Neuronal stem cell (in vitro differentiated cells): ENCODE measurements around the gene KCTD19.

Experiments used
- DNase-seq: peaks from one replicate; pipeline ENCODE4 v3.0.0-alpha.2; 2013; ENCODE audit warnings: low spot score
- H2AFZ ChIP-seq: one replicate; pipeline ENCODE4 v1.6.1; 2013; ENCODE audit warnings: mild to moderate bottlenecking, low read length, inconsistent platforms
- H2AK5ac ChIP-seq: 2 replicates; pipeline ENCODE4 v1.6.1; 2013; ENCODE audit warnings: low read depth, mild to moderate bottlenecking, inconsistent platforms, low read length, moderate library complexity, mixed read lengths
- H2BK120ac ChIP-seq: 2 replicates; pipeline ENCODE4 v1.6.1; 2013; ENCODE audit warnings: low read depth, mild to moderate bottlenecking, inconsistent platforms, low read length, moderate library complexity, mixed read lengths
- H2BK12ac ChIP-seq: one replicate; pipeline ENCODE4 v1.6.1; 2013; ENCODE audit warnings: low read length, inconsistent platforms
- H2BK15ac ChIP-seq: 2 replicates; pipeline ENCODE4 v1.6.1; 2013; ENCODE audit warnings: mild to moderate bottlenecking, low read length, inconsistent platforms, mixed read lengths
- H2BK5ac ChIP-seq: one replicate; pipeline ENCODE4 v1.6.1; 2013; ENCODE audit warnings: inconsistent platforms, mild to moderate bottlenecking, low read length, moderate library complexity
- H3K14ac ChIP-seq: one replicate; pipeline ENCODE4 v1.6.1; 2013; ENCODE audit warnings: low read length, inconsistent platforms
- H3K18ac ChIP-seq: 2 replicates; pipeline ENCODE4 v1.6.1; 2013; ENCODE audit warnings: low read length, inconsistent platforms
- H3K23ac ChIP-seq: 2 replicates; pipeline ENCODE4 v1.6.1; 2013; ENCODE audit warnings: low read depth, mild to moderate bottlenecking, mixed read lengths, low read length, inconsistent platforms; ENCODE audit not compliant: poor library complexity
- H3K27ac ChIP-seq: replicated peaks from 3 replicates; pipeline ENCODE4 v1.5.1; 2013; ENCODE audit warnings: low read length, inconsistent platforms
- H3K27me3 ChIP-seq, 3 experiments: 2 replicates each; pipeline ENCODE4 v1.6.1; 2013; ENCODE audit warnings: low read length in 3 of 3, mild to moderate bottlenecking in 2 of 3, inconsistent platforms in 1 of 3, low read depth in 1 of 3, mixed read lengths in 1 of 3, moderate library complexity in 1 of 3; ENCODE audit not compliant: control insufficient read depth in 3 of 3, insufficient read depth in 3 of 3
- H3K36me3 ChIP-seq, 2 donors: replicated peaks in 1 of 2; 2 replicates each; pipeline ENCODE4 v1.6.1; 2013; ENCODE audit warnings: low read length in 2 of 2; ENCODE audit not compliant: control insufficient read depth in 2 of 2, insufficient read depth in 2 of 2
- H3K4ac ChIP-seq: 2 replicates; pipeline ENCODE4 v1.6.1; 2013; ENCODE audit warnings: inconsistent platforms, mild to moderate bottlenecking, low read length, moderate library complexity
- H3K4me1 ChIP-seq, 2 donors: 1 replicate in 1 of 2; 2 replicates in 1 of 2; pipeline ENCODE4 v1.6.1; 2013; ENCODE audit warnings: low read length in 2 of 2, low read depth in 1 of 2; ENCODE audit not compliant: control insufficient read depth in 2 of 2, insufficient read depth in 1 of 2
- H3K4me2 ChIP-seq: one replicate; pipeline ENCODE4 v1.6.1; 2013; ENCODE audit warnings: mild to moderate bottlenecking, low read length, inconsistent platforms; ENCODE audit not compliant: insufficient read depth, poor library complexity, severe bottlenecking
- H3K4me3 ChIP-seq, 2 donors: 2 replicates each; pipeline ENCODE4 v1.5.1; 2013; ENCODE audit warnings: low read length in 2 of 2, mild to moderate bottlenecking in 2 of 2, inconsistent platforms in 1 of 2, moderate library complexity in 1 of 2
- H3K79me1 ChIP-seq: one replicate; pipeline ENCODE4 v1.6.1; 2013; ENCODE audit warnings: low read depth, mild to moderate bottlenecking, inconsistent platforms, low read length, moderate library complexity
- H3K9ac ChIP-seq: one replicate; pipeline ENCODE4 v1.6.1; 2013; ENCODE audit warnings: mild to moderate bottlenecking, low read depth, low read length, inconsistent platforms; ENCODE audit not compliant: poor library complexity
- H3K9me3 ChIP-seq, 2 donors: replicated peaks in 1 of 2; 2 replicates each; pipeline versions ENCODE3 to v1.6.1; 2013; ENCODE audit warnings: low read length in 2 of 2, mild to moderate bottlenecking in 2 of 2, inconsistent platforms in 1 of 2, low read depth in 1 of 2, mixed read lengths in 1 of 2, moderate library complexity in 1 of 2; ENCODE audit not compliant: control insufficient read depth in 2 of 2, insufficient read depth in 1 of 2
- H4K8ac ChIP-seq: one replicate; pipeline ENCODE4 v1.6.1; 2013; ENCODE audit warnings: low read depth, mild to moderate bottlenecking, inconsistent platforms, low read length, moderate library complexity
- H4K91ac ChIP-seq: one replicate; pipeline ENCODE4 v1.6.1; 2013; ENCODE audit warnings: low read length, low read depth, mild to moderate bottlenecking, inconsistent platforms; ENCODE audit not compliant: poor library complexity
- WGBS, 2 donors: extraction: QIAGEN DNeasy Blood & Tissue Kit; methylation state at CpG; one replicate each; pipeline ENCODE4 v1.1.7; 2013; ENCODE audit warnings: missing lambda C conversion rate in 2 of 2, mixed read lengths in 1 of 2; ENCODE audit not compliant: insufficient read length in 2 of 2, insufficient replicate concordance in 1 of 2; ENCODE audit errors: extremely low coverage in 2 of 2; 5-methylcytosine and 5-hydroxymethylcytosine counted together

The KCTD19 gene

DNA sequence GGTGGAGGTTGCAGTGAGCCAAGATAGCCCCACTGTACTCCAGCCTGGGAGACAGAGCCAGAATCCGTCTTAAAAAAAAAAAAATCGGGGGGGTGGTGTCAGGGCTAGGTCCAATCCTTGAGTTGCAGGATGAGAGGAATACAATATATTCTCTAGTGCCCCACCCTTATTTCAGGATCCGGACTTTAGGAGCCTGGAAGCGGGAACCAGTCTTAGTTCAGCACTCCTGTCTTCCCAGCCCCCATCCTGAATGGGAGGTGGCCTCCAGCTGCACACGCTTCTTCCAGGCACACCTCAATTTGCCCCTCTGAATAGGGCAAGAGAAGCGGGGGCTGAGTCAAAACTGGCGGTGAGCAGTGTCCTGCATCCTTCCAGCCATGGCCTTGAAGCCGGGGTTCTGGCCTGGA, 80.9 kb downstream of the KCTD19 start:
- H2BK120ac ChIP-seq, result no peak overlapping the region
- H2BK15ac ChIP-seq, result no peak overlapping the region
- H3K9me3 ChIP-seq, result no peaks in the 10 kb centered on the region
- peak overlapping the region; percentile 96 for H2AFZ ChIP-seq
- no CpG with 5 or more reads among the region's 8 CpGs for WGBS, 2 donors
- no peak for DNase-seq
- peaks cover 30 to 33% of the 10 kb centered on the region in 2 donors for H3K4me1 ChIP-seq
- no peak overlapping the region for H4K8ac ChIP-seq
- H3K27me3 ChIP-seq, result peaks cover 0 to 29% (median 7%) of the 10 kb centered on the region in 3 experiments
- peak overlapping the region; percentile 98 for H3K4me2 ChIP-seq
- no peak overlapping the region for H4K91ac ChIP-seq
- H3K27ac ChIP-seq, result peak overlapping the region; percentile 74
- peak overlapping the region; percentile 24 for H3K18ac ChIP-seq
- H3K9ac ChIP-seq, result peak overlapping the region; percentile 82
- H2BK12ac ChIP-seq, result no peak overlapping the region
- H3K4ac ChIP-seq, result no peak overlapping the region
- no peaks in the 10 kb centered on the region for H3K79me1 ChIP-seq
- H3K23ac ChIP-seq, result peak overlapping the region; percentile 99
- no peak overlapping the region for H3K14ac ChIP-seq
- peak overlapping the region; percentile 86 to 93 for H3K4me3 ChIP-seq
- H2AK5ac ChIP-seq, result no peak overlapping the region
- H3K36me3 ChIP-seq, result no peaks in the 10 kb centered on the region
- H2BK5ac ChIP-seq, result peak overlapping the region; percentile 57

DNA sequence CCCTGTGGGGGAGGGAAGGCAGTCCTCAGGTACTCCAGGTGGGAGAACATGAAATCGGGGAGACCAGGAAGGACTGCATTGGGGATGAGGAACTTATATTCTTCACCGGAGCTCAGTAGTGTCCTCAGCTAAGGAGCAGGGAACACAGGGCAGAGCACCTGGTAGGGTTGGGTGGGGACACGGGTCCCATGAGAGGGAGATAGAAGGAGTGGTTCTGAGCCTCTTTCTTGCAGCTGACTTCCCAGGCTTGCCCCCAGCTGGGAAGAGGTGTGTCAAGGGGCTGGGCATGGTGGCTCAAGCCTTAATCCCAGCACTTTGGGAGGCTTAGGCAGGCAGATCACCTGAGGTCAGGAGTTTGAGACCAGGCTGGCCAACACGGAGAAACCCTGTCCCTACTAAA, 81.4 kb downstream of the KCTD19 start:
- no peak overlapping the region for H4K91ac ChIP-seq
- peak overlapping the region; percentile 73 for H2AK5ac ChIP-seq
- H3K4ac ChIP-seq, result no peak overlapping the region
- H2BK5ac ChIP-seq, result peak overlapping the region; percentile 57
- peak overlapping the region; percentile 8 for H3K18ac ChIP-seq
- WGBS, 2 donors, result no CpG with 5 or more reads among the region's 4 CpGs
- H4K8ac ChIP-seq, result no peak overlapping the region
- peak overlapping the region; percentile 63 for H2BK12ac ChIP-seq
- H3K27me3 ChIP-seq, result peaks cover 0 to 24% (median 7%) of the 10 kb centered on the region in 3 experiments
- H3K27ac ChIP-seq, result no peak overlapping the region
- no peak overlapping the region for H3K14ac ChIP-seq
- no peak overlapping the region for H3K23ac ChIP-seq
- no peak overlapping the region for H3K4me2 ChIP-seq
- DNase-seq, result no peak
- H3K36me3 ChIP-seq, result no peaks in the 10 kb centered on the region
- H3K9ac ChIP-seq, result no peak overlapping the region
- no peak overlapping the region for H2BK15ac ChIP-seq
- peaks cover 29 to 33% of the 10 kb centered on the region in 2 donors for H3K4me1 ChIP-seq
- H3K9me3 ChIP-seq, result no peaks in the 10 kb centered on the region
- H3K79me1 ChIP-seq, result no peaks in the 10 kb centered on the region
- H2AFZ ChIP-seq, result no peak overlapping the region
- no peak overlapping the region for H2BK120ac ChIP-seq
- H3K4me3 ChIP-seq, result peak overlapping the region in 1 of 2 donors; percentile 86

DNA sequence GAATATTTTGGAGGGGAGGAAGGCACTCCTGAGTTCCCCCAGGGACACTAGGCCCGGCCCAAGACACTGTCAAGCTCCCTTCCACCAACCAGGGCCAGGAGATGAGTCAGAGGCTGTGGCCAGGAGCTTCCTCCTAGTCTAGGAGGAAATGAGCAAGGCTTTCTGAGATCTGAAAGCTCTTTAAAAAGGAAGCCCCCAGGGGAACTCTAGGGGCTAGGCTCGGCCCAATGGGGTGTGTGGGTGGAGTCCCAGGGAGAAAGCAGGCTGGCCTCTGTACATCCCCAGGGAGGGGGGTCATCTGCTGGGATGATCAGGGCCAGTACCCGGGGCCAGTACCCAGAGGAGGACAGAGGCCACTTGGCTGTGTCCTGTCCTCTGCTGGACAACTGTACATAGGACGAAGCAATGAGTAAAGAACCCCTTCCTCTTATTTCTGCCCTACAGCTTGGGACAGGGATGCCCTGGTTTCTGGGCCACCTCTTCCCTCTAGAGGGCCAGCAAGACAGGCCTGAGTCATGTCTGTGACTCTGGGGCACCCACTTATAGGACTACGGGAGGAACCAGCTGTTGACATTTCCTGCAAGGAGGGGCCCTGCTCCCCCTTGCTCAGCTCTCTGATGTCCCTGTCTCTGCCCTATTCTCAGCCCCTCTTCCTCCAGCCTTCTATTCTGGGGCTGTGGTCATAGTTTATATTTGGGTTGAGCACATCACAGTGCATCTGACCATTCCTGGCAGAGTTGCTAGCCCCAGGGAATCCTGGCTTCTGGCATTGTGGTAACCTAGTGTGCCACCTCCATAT, 82.0 kb downstream of the KCTD19 start:
- H4K91ac ChIP-seq, result no peak overlapping the region
- H3K4me3 ChIP-seq, result peak overlapping the region in 1 of 2 donors; percentile 86
- H2BK12ac ChIP-seq, result peak overlapping the region; percentile 63
- H2BK120ac ChIP-seq, result no peak overlapping the region
- DNase-seq, result no peak
- WGBS, 2 donors, result no CpG with 5 or more reads among the region's 5 CpGs
- no peaks in the 10 kb centered on the region for H3K9me3 ChIP-seq
- H2BK5ac ChIP-seq, result no peak overlapping the region
- H3K4me1 ChIP-seq, result peaks cover 24 to 31% of the 10 kb centered on the region in 2 donors
- H3K23ac ChIP-seq, result no peak overlapping the region
- peak overlapping the region; percentile 73 for H2AK5ac ChIP-seq
- H3K18ac ChIP-seq, result peak overlapping the region; percentile 8
- peak overlapping the region; percentile 39 for H2BK15ac ChIP-seq
- H4K8ac ChIP-seq, result no peak overlapping the region
- H2AFZ ChIP-seq, result no peak overlapping the region
- no peak overlapping the region for H3K9ac ChIP-seq
- H3K36me3 ChIP-seq, result peaks cover 0 to 2% of the 10 kb centered on the region in 2 donors
- H3K4me2 ChIP-seq, result no peak overlapping the region
- no peak overlapping the region for H3K4ac ChIP-seq
- no peak overlapping the region for H3K27ac ChIP-seq
- no peaks in the 10 kb centered on the region for H3K79me1 ChIP-seq
- H3K14ac ChIP-seq, result no peak overlapping the region
- peaks cover 0 to 18% (median 7%) of the 10 kb centered on the region in 3 experiments for H3K27me3 ChIP-seq

DNA sequence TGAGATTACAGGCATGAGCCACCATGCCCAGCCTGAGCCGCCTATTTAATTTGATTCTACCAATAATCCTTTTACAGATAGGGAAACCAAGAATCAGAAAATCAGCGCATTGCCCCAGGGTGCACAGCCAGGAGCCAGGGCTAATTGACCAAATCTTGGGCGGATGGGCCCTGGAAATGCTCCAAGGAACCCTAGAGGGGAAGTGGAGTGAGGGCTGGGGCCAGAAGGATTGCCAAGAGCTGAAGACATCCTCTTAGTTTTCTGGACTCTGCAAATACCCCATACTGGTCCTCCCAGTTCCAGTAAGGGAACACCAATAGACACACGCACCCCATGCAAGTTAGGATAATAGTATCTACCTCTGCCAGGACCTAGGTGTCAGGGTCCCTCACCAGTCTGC, 83.1 kb downstream of the KCTD19 start:
- no peak for DNase-seq
- H3K4me3 ChIP-seq, result no peak overlapping the region

More for the DNA sequence above, 83.1 kb downstream of the KCTD19 start:
- H3K23ac ChIP-seq, result no peak overlapping the region
- H3K9ac ChIP-seq, result no peak overlapping the region
- no peak overlapping the region for H3K18ac ChIP-seq
- no peak overlapping the region for H2AK5ac ChIP-seq
- H2AFZ ChIP-seq, result no peak overlapping the region
- H3K4me1 ChIP-seq, result peaks cover 18 to 23% of the 10 kb centered on the region in 2 donors
- H3K4ac ChIP-seq, result no peak overlapping the region
- no peak overlapping the region for H3K4me2 ChIP-seq
- peaks cover 0 to 13% of the 10 kb centered on the region in 2 donors for H3K36me3 ChIP-seq
- H2BK120ac ChIP-seq, result no peak overlapping the region
- no peaks in the 10 kb centered on the region for H3K79me1 ChIP-seq
- H3K9me3 ChIP-seq, result no peaks in the 10 kb centered on the region
- no peak overlapping the region for H2BK12ac ChIP-seq
- H3K27ac ChIP-seq, result no peak overlapping the region
- H4K91ac ChIP-seq, result no peak overlapping the region
- WGBS, 2 donors, result no CpG with 5 or more reads among the region's 4 CpGs
- peaks cover 0 to 7% (median 0%) of the 10 kb centered on the region in 3 experiments for H3K27me3 ChIP-seq
- no peak overlapping the region for H3K14ac ChIP-seq
- H2BK5ac ChIP-seq, result no peak overlapping the region
- H4K8ac ChIP-seq, result no peak overlapping the region
- no peak overlapping the region for H2BK15ac ChIP-seq
